PC-3 (cell line): ENCODE measurements around the gene PRR5.

Experiments
- CTCF ChIP-seq: fragments of 300-600 bp; sonication (generic); conservative IDR thresholded peaks from 2 replicates; pipeline ENCODE4 v1.5.1; 2017; ENCODE audit warnings: antibody characterized with exemption, low read depth, mild to moderate bottlenecking, low read length
- EZH2 ChIP-seq: fragments of 300-600 bp; sonication (generic); IDR thresholded peaks from one replicate; pipeline ENCODE4 v1.6.1; 2017; ENCODE audit warnings: antibody characterized with exemption, mild to moderate bottlenecking, low read length; ENCODE audit not compliant: unreplicated experiment

- no peak for TF ChIP-seq EZH2
- no peak for TF ChIP-seq CTCF
Observed at GRCh38 chr22:44753189-44754042, 51.4 kb downstream of the PRR5 start.
